ENCODE measurements around the gene MAP3K3.

DNA sequence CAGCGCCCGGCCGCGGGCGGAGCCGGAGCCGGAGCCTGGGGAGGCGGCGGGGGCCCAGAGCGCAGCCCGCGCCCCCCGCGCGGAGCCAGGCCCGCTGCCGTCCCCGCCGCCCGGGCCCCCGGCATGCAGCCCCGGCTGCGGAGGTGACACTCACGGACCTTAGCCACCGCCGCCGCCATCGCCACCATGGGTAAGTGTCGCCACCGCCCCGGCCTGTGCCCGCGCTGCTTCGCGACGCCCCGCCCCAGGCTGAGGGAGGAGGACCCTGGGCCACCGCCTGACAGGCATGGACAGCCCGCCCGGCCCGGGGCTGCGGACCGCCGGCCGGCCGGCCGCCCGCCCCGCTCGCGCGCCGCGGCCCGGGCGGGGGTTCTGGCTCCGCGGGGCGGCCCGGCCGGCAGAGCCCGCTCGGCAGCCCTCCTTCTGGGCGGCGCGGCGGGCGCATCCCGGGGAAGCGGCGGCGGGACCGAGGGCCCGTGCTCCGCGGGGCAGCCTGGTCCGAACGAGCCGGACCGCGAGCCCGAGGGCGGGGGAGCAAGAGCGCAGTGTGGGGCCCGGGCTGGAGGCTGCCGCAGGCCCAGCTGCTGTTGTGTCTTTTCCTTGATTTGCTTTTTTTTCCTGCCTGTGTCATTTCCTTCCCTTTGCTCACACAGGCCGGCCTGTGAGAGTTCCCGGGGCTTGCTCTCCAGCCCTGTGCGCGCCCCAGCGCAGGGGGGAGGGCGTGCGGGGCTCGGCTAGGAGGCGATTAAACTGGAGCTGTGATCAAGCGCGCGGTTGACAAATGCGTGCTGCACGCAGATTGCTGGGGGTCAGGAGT is 565 bp downstream of the MAP3K3 start:
- TF ChIP-seq, protein P1, sequence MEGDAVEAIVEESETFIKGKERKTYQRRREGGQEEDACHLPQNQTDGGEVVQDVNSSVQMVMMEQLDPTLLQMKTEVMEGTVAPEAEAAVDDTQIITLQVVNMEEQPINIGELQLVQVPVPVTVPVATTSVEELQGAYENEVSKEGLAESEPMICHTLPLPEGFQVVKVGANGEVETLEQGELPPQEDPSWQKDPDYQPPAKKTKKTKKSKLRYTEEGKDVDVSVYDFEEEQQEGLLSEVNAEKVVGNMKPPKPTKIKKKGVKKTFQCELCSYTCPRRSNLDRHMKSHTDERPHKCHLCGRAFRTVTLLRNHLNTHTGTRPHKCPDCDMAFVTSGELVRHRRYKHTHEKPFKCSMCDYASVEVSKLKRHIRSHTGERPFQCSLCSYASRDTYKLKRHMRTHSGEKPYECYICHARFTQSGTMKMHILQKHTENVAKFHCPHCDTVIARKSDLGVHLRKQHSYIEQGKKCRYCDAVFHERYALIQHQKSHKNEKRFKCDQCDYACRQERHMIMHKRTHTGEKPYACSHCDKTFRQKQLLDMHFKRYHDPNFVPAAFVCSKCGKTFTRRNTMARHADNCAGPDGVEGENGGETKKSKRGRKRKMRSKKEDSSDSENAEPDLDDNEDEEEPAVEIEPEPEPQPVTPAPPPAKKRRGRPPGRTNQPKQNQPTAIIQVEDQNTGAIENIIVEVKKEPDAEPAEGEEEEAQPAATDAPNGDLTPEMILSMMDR (IDR thresholded peaks at IDR 0.05; ENCODE audit: insufficient read depth, low read length, poor library complexity, severe bottlenecking): no peak
- TF ChIP-seq EZH2phosphoT487 (conservative IDR thresholded peaks at IDR 0.05; ENCODE audit: low read length): no peak
